NCI-H1436 treated with DMSO at 0.1 percent for 48 hours (cell line): Measurements from ENCODE around the gene B3GLCT.
"Not testable (repeated sequence)": the region's sequence is repeated elsewhere in the genome, so short reads cannot be mapped to it uniquely, and the experiment has no call there.

ENCODE experiments used
- DNase-seq: peaks from one replicate; lab custom pipeline; 2025; lab: John Stamatoyannopoulos, UW

B3GLCT gene

GRCh38 chr13:31199849-31200636 lies at the start of gene B3GLCT:
Gene B3GLCT (plus strand): TSS chr13:31199975. CDS start chr13:31200085, 110 bp downstream.
- DNase-seq, result no peak

- DNase-seq, result no peak
Observed at GRCh38 chr13:31150315-31150985, 49.3 kb upstream of the B3GLCT start.

GRCh38 chr13:31151837-31152236 lies 47.9 kb upstream of the B3GLCT start:
- DNase-seq, result no peak

GRCh38 chr13:31154939-31155338 lies 44.8 kb upstream of the B3GLCT start:
- no peak for DNase-seq

GRCh38 chr13:31159306-31159705 lies 40.5 kb upstream of the B3GLCT start:
- no peak for DNase-seq

- no peak for DNase-seq
Observed at GRCh38 chr13:31160857-31161556, 38.8 kb upstream of the B3GLCT start.

GRCh38 chr13:31161557-31162150 lies 38.1 kb upstream of the B3GLCT start, which contains the start of gene HSPH1:
Gene HSPH1 (minus strand): TSS chr13:31161904. CDS start chr13:31161582, 322 bp downstream.
- DNase-seq, result peak; percentile 71

GRCh38 chr13:31162151-31163008 lies 37.4 kb upstream of the B3GLCT start:
- DNase-seq, result peak; percentile 71

GRCh38 chr13:31166591-31166990 lies 33.2 kb upstream of the B3GLCT start:
- no peak for DNase-seq

GRCh38 chr13:31167490-31167889 lies 32.3 kb upstream of the B3GLCT start:
- DNase-seq, result no peak

- DNase-seq, result no peak
Observed at GRCh38 chr13:31168166-31168565, 31.6 kb upstream of the B3GLCT start.

- DNase-seq, result no peak
Observed at GRCh38 chr13:31168736-31169135, 31.0 kb upstream of the B3GLCT start.

GRCh38 chr13:31172001-31172400 lies 27.8 kb upstream of the B3GLCT start:
- no peak for DNase-seq

- DNase-seq, result no peak
Observed at GRCh38 chr13:31172535-31172934, 27.2 kb upstream of the B3GLCT start.

GRCh38 chr13:31174018-31174417 lies 25.8 kb upstream of the B3GLCT start:
- DNase-seq, result no peak

- DNase-seq, result no peak
Observed at GRCh38 chr13:31175847-31176532, 23.8 kb upstream of the B3GLCT start.

- DNase-seq, result not testable (repeated sequence)
Observed at GRCh38 chr13:31177813-31178495, 21.8 kb upstream of the B3GLCT start.

GRCh38 chr13:31179241-31179640 lies 20.5 kb upstream of the B3GLCT start:
- DNase-seq, result no peak

- no peak for DNase-seq
Observed at GRCh38 chr13:31179754-31180153, 20.0 kb upstream of the B3GLCT start.

- DNase-seq, result no peak
Observed at GRCh38 chr13:31182987-31183386, 16.8 kb upstream of the B3GLCT start.
